ENCODE data around the gene DERA.

DNA sequence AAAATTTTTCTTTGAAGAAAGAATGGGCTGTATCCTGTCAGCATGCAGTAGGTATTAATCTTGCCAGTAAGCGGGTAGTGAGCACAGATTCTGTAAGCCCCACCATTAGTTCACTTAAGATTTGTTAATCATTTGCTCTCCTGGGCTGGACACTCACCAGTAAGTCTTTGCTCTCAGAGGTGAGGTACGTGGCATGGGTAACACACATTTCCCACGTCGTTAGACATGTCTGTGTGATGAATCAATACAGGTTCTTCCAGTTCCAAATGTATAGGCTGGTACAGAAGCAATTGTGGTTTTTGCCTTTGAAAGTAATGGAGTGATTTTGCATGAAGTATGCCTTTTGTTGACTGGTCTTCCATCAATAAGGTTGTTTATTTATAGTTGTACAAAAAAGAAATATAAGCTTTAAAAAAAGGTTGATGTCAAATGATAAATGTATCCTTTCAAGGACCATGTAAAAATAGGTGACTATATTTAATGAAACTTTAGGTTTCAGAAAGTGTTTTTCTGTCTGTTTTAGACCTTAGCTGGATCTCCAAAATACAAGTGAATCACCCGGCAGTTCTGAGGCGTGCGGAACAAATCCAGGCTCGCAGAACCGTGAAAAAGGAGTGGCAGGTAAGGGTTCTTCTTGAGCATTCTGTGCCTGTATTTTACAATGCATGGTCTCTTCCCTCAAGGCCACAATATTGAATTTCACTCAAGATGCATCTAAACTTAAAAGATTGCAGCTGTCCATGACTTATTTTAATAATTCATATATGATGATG lies 45.5 kb downstream of the DERA start:
- TF ChIP-seq ZNF274 (IDR thresholded peaks at IDR 0.05; ENCODE audit: low read depth, low read length) (no peak), SUZ12 (IDR thresholded peaks at IDR 0.05; ENCODE audit: extremely low read depth, insufficient read depth, insufficient read length) (no peak)

Measured in NT2/D1 (cell line).